ENCODE measurements around the gene CHCHD6. TPM values are rescaled to one million over a fixed set of nuclear protein-coding genes. Genes with fewer than 3 reads are reported as not detected.

Gene CHCHD6
- total RNA-seq, 2 donors from 2014 or later = 9.3 to 13.2 TPM

DNA sequence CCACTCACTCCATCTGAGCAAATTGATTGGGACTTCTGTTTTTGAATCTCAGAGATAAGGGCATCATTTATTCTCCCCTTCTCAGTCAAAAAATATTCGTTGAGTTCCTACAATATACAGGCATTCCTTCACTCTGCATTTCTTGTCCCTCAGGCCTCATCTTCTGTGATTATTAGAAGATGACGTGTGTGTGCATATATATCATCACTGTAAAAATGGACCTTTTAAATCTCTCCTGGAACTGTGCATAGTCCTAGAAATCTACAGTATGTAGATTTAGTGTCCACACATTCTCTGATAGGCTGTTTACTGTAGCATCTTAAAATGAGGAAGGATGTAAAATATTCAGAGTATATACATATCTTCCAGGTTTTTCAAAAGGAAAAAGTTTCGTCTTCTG is 235.7 kb downstream of the CHCHD6 start:
- no peak overlapping the region for H3K4me3 ChIP-seq
- H3K27me3 ChIP-seq = no peaks in the 10 kb centered on the region
- H3K9me3 ChIP-seq = no peaks in the 10 kb centered on the region
- intact Hi-C loops (cut with DNase I) = no loop called here
- TF ChIP-seq, protein P1, sequence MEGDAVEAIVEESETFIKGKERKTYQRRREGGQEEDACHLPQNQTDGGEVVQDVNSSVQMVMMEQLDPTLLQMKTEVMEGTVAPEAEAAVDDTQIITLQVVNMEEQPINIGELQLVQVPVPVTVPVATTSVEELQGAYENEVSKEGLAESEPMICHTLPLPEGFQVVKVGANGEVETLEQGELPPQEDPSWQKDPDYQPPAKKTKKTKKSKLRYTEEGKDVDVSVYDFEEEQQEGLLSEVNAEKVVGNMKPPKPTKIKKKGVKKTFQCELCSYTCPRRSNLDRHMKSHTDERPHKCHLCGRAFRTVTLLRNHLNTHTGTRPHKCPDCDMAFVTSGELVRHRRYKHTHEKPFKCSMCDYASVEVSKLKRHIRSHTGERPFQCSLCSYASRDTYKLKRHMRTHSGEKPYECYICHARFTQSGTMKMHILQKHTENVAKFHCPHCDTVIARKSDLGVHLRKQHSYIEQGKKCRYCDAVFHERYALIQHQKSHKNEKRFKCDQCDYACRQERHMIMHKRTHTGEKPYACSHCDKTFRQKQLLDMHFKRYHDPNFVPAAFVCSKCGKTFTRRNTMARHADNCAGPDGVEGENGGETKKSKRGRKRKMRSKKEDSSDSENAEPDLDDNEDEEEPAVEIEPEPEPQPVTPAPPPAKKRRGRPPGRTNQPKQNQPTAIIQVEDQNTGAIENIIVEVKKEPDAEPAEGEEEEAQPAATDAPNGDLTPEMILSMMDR (IDR thresholded peaks at IDR 0.05) = no peak
- no peaks in the 10 kb centered on the region for H3K36me3 ChIP-seq
- no peak for DNase-seq
- H3K9ac ChIP-seq (ENCODE audit: low read depth in 2 of 2, low read length in 2 of 2) = no peak overlapping the region
- H3K27ac ChIP-seq = no peak overlapping the region
- peaks cover 4% of the 10 kb centered on the region for H3K4me1 ChIP-seq

DNA sequence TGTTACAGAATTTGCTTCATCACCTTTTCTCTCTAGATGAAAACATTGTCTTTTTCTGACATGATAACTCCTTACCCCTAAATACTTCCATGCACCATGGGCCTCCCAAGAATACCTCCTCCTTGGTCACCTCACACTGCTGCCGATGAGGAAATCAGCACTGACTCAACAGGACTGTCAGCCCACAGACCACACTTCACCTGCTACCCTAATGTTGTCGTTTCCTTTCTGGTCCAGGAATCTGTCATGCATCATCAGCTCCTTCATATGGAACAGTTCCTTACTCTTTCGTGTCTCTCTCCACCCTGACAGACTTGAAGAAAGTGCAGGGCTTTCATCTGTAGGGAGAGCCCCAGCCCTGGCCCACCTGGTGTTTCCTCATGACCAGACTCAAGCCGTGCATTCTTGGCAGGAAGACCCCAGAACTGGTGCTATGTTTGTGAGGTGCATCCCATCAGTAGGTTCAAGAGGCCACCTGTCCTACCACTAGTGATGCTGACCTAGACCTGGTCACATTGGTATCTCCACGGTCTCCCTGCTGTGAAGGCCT is 237.8 kb downstream of the CHCHD6 start:
- H3K36me3 ChIP-seq = no peaks in the 10 kb centered on the region

DNA sequence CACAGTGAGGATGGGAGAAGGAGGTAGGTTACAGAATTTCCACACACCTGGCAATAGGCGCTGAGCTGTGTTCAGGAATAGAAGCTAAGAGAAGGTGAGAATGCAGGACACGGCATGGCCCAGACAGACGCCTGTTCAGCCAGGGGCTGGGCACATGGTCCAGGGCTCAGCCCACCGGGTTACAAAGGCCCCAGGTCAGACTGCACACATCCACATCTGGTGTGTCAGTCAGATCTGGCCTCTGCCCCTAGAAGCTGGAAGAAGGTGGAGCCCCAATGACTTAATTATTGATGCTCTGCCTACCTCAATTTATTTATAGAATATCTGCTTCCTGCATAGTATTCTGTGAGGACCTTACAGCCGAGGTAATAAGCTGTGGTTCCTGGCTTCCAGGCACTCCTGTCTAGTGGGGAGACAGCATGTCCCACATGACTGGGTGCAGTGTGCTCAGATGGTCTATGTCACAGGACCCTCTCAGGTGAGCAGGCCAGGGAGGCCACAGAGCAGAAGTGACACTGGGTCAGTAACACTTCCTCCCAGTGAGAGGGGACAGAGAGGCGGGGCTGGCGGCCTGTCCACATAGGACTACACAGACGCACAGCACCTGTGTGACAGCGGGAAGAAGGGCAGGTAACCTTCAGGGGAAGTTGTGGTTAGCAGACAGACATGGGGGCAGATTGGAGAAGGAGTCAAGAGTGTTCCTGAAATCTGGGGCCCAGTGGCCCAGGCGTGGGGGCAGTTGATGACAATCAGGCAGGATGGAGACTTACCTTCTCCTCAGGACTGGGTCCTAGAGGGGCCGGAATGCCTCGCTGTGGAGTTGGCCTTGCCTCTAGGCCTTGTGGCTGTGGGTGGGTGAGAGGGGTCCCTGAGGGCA is 240.3 kb downstream of the CHCHD6 start:
- TF ChIP-seq, protein P1 (IDR thresholded peaks at IDR 0.05) = no peak
- Histone ChIP-seq H3K4me1 (peaks cover under 1% of the 10 kb centered on the region), H3K4me3 (no peak overlapping the region), H3K9ac (ENCODE audit: low read depth in 2 of 2, low read length in 2 of 2) (no peak overlapping the region), H3K27me3 (no peaks in the 10 kb centered on the region), H3K27ac (no peak overlapping the region), H3K9me3 (no peaks in the 10 kb centered on the region), H3K36me3 (no peaks in the 10 kb centered on the region)
- intact Hi-C loops (cut with DNase I) = no loop called here
- DNase-seq = no peak

More for the DNA sequence above, 237.8 kb downstream of the CHCHD6 start:
- no peaks in the 10 kb centered on the region for H3K27me3 ChIP-seq
- no peak for DNase-seq
- no peak overlapping the region for H3K9ac ChIP-seq (ENCODE audit: low read depth in 2 of 2, low read length in 2 of 2)
- intact Hi-C loops (cut with DNase I) = no loop called here
- no peaks in the 10 kb centered on the region for H3K9me3 ChIP-seq
- H3K4me3 ChIP-seq = no peak overlapping the region
- TF ChIP-seq, protein P1 (IDR thresholded peaks at IDR 0.05) = no peak
- peaks cover 4% of the 10 kb centered on the region for H3K4me1 ChIP-seq
- no peak overlapping the region for H3K27ac ChIP-seq

DNA sequence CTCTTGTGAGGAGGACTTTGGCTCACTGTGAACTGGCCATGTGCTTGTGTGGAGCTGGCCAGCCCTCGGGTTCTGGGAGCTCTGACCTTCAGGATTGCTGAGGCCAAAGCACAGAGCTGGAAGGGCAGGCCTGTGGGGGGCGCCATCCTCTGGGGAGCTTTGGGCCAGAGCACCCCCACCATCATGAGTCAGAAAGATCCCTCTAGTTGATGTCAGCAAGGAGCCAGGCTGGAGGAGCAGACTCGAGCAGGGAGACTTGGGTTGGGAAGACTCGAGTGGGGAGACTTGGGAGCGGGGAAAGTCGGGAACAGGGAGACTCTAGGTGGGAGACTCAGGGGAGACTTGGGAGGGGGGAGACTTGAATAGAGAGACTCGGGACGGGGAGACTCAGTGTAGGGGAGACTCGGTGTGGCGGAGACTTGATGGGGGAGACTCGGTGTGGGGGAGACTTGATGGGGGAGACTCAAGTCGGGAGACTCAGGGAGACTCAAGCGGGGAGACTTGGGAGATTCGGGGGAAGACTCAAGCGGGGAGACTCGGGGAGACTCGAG is 241.2 kb downstream of the CHCHD6 start:
- H3K9me3 ChIP-seq = no peaks in the 10 kb centered on the region
- intact Hi-C loops (cut with DNase I) = no loop called here

DNA sequence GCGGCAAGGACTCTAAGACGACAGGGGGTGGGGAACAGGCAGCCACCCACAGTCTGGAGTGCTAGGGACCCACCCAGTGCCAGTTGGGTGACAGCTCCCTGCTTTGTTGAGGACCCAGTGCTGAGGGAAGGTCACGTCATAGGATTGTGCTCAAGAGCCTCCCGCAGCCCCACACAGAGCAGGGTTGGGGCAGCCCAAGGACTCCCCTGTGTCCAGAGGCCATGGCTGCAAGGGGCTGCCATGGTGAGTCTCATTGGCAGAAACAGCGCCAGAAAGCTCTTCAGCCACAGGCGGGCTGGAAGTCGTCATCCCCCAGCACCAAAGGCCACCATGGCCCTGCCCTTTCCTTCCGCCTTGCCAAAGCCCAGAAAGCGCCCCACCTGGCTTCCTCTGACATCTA is 241.9 kb downstream of the CHCHD6 start:
- Histone ChIP-seq H3K4me3 (no peak overlapping the region), H3K9me3 (no peaks in the 10 kb centered on the region), H3K4me1 (no peaks in the 10 kb centered on the region), H3K9ac (ENCODE audit: low read depth in 2 of 2, low read length in 2 of 2) (no peak overlapping the region), H3K27me3 (no peaks in the 10 kb centered on the region), H3K27ac (no peak overlapping the region), H3K36me3 (no peaks in the 10 kb centered on the region)
- DNase-seq = no peak
- TF ChIP-seq, protein P1 (IDR thresholded peaks at IDR 0.05) = no peak
- intact Hi-C loops (cut with DNase I) = no loop called here

More for the DNA sequence above, 241.2 kb downstream of the CHCHD6 start:
- Histone ChIP-seq H3K27ac (no peak overlapping the region), H3K27me3 (no peaks in the 10 kb centered on the region), H3K4me1 (no peaks in the 10 kb centered on the region), H3K4me3 (no peak overlapping the region), H3K9ac (ENCODE audit: low read depth in 2 of 2, low read length in 2 of 2) (no peak overlapping the region), H3K36me3 (no peaks in the 10 kb centered on the region)
- TF ChIP-seq, protein P1 (IDR thresholded peaks at IDR 0.05) = no peak
- no peak for DNase-seq

Data from colonic mucosa (tissue), 4 donors.